Right ventricle myocardium inferior (tissue), 1 donor: Measurements from ENCODE around the gene CEP135. TPM values are rescaled to one million over a fixed set of nuclear protein-coding genes. Genes with fewer than 3 reads are reported as not detected.
"Not testable (repeated sequence)": the region's sequence is repeated elsewhere in the genome, so short reads cannot be mapped to it uniquely, and the experiment has no call there.

ENCODE experiments used
- ATAC-seq: fragments of 200-7000 bp; cut with Tn5 transposase; one replicate; pipeline ENCODE4 v1.9.1; 2020; ENCODE audit warnings: mild to moderate bottlenecking, moderate library complexity
- DNase-seq: peaks from one replicate; pipeline ENCODE4 v3.0.0; 2021; ENCODE audit errors: missing footprints
- intact Hi-C: fragments of 100-400 bp; cut with DNase I; formaldehyde crosslinking; loops from one replicate; pipeline ENCODE4 v1.11.0; 2022
- total RNA-seq: library from RNA; stranded (reverse); fragmentation: NEBNext Ultra II Directional; extraction: Animal tissue kit (Norgen Biotek cat#: 25700); gene quantifications from one replicate; pipeline ENCODE4 v1.2.1, GENCODE V29; 2021
- donor health status: DM: no; HTN: yes; CAD: no; lungs with severe emphysema.

The CEP135 gene
- total RNA-seq, 1 donor from 2014 or later: 2.4 TPM

DNA sequence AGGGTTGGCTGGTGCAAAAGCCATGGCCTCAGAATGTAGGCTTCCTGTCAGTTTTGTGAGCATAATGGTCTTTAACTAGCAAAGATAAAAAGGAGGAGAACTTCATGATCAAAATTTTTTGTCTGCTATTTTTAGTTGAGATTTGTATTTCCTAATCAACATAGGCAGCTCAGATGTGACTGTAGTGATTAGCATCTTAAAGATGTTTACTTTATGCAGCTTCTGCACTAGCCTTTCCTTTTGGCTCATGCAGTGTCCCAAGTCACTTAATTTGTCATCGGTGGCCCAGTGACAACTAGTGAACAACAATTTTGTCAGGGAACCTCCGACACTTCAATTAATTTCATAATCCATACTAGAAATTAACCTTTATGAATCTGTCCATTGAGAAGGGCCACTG, 109.8 kb downstream of the CEP135 start:
- DNase-seq: no peak
- intact Hi-C loops: no loop called here
- ATAC-seq: no peak

DNA sequence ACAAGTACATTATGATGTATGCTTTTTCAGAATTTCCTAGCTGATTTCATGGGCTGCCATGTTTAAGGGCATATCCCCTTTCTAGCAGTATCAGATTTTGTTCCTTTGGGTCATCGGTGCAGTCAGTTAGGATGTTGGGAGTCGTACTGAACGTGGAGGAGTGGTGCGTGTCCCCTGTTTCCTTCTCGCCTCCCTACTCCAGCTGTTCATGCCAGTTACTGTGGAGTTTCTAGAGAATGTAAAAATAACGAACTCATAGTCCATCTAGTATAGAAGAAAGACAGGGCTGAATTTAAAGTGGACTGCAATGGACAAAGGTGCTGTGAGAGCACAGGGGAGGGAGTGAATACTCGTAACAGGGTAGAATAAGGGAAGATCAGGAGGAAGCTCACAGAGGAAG, 111.3 kb downstream of the CEP135 start:
- intact Hi-C loops: no loop called here
- no peak for DNase-seq
- no peak for ATAC-seq

GRCh38 chr4:56062106-56062505, 113.4 kb downstream of the CEP135 start:
- intact Hi-C loops: no loop called here
- DNase-seq (no peak), ATAC-seq (no peak)

- intact Hi-C loops: no loop called here
- no peak for ATAC-seq
- DNase-seq: no peak
These were observed 113.9 kb downstream of the CEP135 start for GRCh38 chr4:56062526-56063145.

DNA sequence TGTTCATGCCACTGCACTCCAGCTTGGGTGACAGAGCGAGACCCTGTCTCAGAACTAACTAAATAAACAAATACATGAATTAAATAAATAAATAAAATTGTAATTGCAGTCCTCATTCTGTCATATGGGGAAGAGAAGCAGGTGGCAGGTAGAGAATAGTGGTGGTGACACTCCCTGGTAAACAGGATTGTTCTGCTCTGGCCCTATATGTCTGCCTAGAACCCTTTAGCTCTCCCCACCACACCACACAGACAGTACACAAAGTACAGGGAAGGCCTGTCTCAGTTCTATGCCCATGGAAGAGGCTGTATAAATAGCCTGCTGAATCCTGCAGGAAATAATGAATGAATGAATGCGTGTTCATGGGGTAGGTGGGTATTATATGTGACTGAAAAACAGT, 117.7 kb downstream of the CEP135 start:
- ATAC-seq (no peak), DNase-seq (no peak)
- intact Hi-C loops: no loop called here

- ATAC-seq (no peak), DNase-seq (no peak)
- intact Hi-C loops: no loop called here
These were observed 119.1 kb downstream of the CEP135 start for GRCh38 chr4:56067826-56068225.

- DNase-seq, ATAC-seq, intact Hi-C loops: not testable (repeated sequence)
These were observed 124.0 kb downstream of the CEP135 start for GRCh38 chr4:56072730-56073129.

- DNase-seq (no peak), ATAC-seq (no peak)
- intact Hi-C loops: no loop called here
These were observed 128.9 kb downstream of the CEP135 start for GRCh38 chr4:56077676-56078075.

- ATAC-seq: no peak
- intact Hi-C loops: no loop called here
- DNase-seq: no peak
These were observed 130.1 kb downstream of the CEP135 start for GRCh38 chr4:56078866-56079265.

DNA sequence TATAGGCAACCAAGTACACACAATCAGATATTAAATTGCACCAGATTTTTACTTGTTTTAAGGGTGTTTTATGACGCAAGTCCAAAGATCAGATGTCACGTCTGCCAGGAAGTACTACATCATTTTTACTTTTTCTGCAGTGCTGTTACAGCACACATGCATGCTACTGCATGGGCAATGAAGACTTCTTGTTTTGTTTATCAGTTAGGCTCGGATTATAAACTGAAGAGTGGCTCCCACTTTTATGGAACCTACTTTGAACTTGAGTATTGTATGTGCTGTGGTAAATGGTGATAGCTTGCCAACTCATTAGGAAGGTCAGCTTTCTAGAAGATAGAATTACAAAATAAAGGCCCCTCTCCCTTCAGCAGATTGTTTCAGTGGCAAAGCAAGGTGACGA, 131.6 kb downstream of the CEP135 start:
- intact Hi-C loops: no loop called here
- DNase-seq (no peak), ATAC-seq (no peak)

- intact Hi-C loops: no loop called here
- no peak for ATAC-seq
- no peak for DNase-seq
These were observed 134.1 kb downstream of the CEP135 start for GRCh38 chr4:56082829-56083228.

Other genes with a start within 250 kb of the CEP135 start
- not detected for gene EXOC1L, start 129.2 kb upstream of the CEP135 start, total RNA-seq
- gene EXOC1, start 95.3 kb upstream of the CEP135 start, total RNA-seq: 19.8 TPM